ENCODE data around the gene BTG4. TPM values are rescaled to one million over a fixed set of nuclear protein-coding genes. Genes with fewer than 3 reads are reported as not detected.

BTG4 gene
- total and polyA plus RNA-seq, 9 of the 15 experiments (the other 6 are each of a cell fraction or from before 2014, with no cell fraction given), result not detected

DNA sequence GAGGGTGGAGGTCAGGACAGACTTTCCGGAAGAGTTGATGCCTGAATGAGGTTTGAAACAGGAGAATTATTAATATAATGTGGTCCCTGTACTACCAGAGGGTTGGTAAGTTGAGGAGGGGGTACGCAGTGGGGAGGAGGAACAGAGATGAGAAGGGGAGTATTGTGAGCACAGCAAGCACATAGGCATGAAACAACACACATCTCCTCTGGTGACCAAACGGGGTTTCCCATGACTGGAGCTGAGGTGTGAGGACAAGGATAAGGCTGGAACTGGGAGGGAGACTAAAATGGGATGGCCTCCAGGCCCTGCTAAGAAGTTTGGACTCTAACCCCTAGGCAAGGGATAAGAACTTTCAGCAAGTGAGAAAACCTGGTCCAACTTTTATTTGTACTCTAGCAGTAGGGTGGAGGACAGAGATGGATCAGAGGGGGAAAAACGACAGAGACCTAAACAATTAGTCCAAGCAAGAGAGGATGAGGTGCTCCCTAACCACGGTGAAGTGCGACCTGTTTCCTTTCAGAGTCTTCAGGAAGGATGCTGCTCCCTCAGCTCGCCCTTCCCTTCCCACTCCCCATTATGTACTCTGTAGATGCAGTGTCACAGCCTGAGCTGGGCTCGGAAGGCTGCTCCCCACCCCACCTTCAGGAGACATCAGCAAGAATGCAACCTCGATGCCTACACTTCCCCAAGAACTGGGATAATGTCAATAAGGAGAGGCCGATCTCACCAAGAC lies 59.2 kb downstream of the BTG4 start:
- no peaks in the 10 kb centered on the region for H3K79me2 ChIP-seq (ENCODE audit: control insufficient read depth, insufficient read depth, low read length)
- WGBS (ENCODE audit: insufficient coverage, low coverage, missing lambda C conversion rate), result 0% methylated on average over 10 of the region's 10 CpGs
- no peak overlapping the region for H2AFZ ChIP-seq (ENCODE audit: low read depth, low read length)
- H3K9me1 ChIP-seq (ENCODE audit: control insufficient read depth, insufficient read depth, low read length), result no peaks in the 10 kb centered on the region
- ChIA-PET POLR2A (no interaction called here), CTCF (ENCODE audit: low intra/inter-chr PET ratio) (no interaction called here)
- in situ Hi-C loops (cut with MboI), result loop anchor here (10.0 kb wide), 2 partner anchors 342 to 392 kb away; no protein-coding TSS in a partner anchor
- no TSS peak for BruUV-seq (replicated peaks)
- TF ChIP-seq CHCHD3 (CRISPR knock-in tag; IDR thresholded peaks at IDR 0.05), result no peak
- no peak for TF ChIP-seq MEIS2 (IDR thresholded peaks at IDR 0.05; ENCODE audit: partially characterized antibody)
- no peak for TF ChIP-seq RBM22 (IDR thresholded peaks at IDR 0.05; ENCODE audit: low read depth, low read length, poor library complexity, severe bottlenecking)
- TF ChIP-seq TCF7 (IDR thresholded peaks at IDR 0.05; ENCODE audit: borderline replicate concordance), result no peak
- TF ChIP-seq DIDO1 (tag; IDR thresholded peaks at IDR 0.05; ENCODE audit: low read depth), result no peak
- TF ChIP-seq, protein P1, sequence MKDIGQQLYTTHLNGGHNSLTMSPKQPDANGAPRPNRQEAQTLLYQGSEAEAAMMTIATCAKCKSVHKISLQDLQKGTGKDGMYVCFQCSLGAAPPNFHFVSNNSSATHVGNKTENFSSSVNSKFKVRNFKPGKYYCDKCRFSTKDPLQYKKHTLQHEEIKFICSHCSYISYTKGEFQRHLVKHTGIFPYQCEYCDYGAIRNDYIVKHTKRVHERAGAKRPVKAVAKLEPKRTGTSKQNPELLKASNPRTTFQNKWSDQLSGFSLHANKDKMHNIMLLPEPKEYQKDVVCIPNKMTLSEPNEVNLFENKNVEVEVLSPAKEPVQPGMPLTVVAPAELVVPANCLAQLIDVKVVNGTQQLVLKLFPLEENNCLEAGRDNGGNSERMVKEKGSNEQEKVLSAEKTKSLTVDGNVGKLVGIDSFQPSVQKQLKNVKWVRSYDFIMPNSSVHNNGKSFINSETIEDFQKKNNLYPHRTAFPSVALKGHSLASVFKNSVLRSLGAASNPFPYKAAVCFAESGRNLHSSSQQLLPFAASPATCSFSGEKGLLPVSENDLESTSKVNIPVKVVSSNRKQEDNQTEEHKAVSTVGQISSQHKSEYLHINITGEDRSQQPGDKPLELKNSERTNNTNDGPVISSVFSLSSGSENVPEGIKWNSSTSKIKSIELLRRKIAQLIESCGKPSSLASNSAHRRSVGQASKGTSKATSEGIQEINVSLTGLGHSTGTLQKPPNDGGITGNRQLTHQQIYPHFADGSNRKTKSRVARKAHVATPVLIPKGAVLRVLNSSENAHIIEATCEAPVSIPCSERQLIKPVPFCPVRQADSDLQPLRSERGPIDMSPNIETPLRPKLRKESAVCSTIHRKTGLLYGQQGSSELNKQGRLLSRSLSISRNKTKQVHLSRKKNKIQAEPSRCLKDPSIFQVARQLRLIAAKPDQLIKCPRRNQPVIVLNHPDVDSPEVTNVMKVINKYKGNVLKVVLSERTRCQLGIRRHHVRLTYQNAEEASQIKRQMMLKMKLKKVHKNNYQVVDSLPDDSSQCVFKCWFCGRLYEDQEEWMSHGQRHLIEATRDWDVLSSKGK (CRISPR knock-in tag; IDR thresholded peaks at IDR 0.05), result no peak
- TF ChIP-seq, protein P2, sequence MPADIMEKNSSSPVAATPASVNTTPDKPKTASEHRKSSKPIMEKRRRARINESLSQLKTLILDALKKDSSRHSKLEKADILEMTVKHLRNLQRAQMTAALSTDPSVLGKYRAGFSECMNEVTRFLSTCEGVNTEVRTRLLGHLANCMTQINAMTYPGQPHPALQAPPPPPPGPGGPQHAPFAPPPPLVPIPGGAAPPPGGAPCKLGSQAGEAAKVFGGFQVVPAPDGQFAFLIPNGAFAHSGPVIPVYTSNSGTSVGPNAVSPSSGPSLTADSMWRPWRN (IDR thresholded peaks at IDR 0.05; ENCODE audit: low read depth), result no peak
- TF ChIP-seq PURB (CRISPR knock-in tag; IDR thresholded peaks at IDR 0.05; ENCODE audit: low read depth), result no peak
- no peak for TF ChIP-seq ZBTB8A (IDR thresholded peaks at IDR 0.05; ENCODE audit: partially characterized antibody)
- TF ChIP-seq ZNF764 (CRISPR knock-in tag; IDR thresholded peaks at IDR 0.05; ENCODE audit: low read depth), result no peak
- no peak for TF ChIP-seq XRCC4 (IDR thresholded peaks at IDR 0.05; ENCODE audit: extremely low read depth, insufficient read depth, insufficient read length)
- no peak for TF ChIP-seq MXI1 (IDR thresholded peaks at IDR 0.05; ENCODE audit: low read depth, low read length)
- TF ChIP-seq MAFF (IDR thresholded peaks at IDR 0.05; ENCODE audit: low read length), result no peak
- H3K4me2 ChIP-seq (ENCODE audit: insufficient read depth, low read length), result no peak overlapping the region
- DNase-seq (ENCODE audit: extremely low read depth in 1 of 4, low spot score in 3 of 4) (no peak), ATAC-seq (no peak), FAIRE-seq (no peak)
- no peak overlapping the region for H3K4me3 ChIP-seq
- no peak overlapping the region for H3K27ac ChIP-seq (ENCODE audit: extremely low read depth, low read depth, low read length)
- peaks cover 0 to 6% of the 10 kb centered on the region in 2 experiments; a peak in 1 of 5 replicates for H3K4me1 ChIP-seq (replicated peaks in 1 of 2; ENCODE audit: control insufficient read depth in 2 of 2, insufficient read depth in 2 of 2, low read length in 2 of 2)
- peaks cover 3 to 41% of the 10 kb centered on the region in 2 experiments; a peak in 4 of 5 replicates for H3K27me3 ChIP-seq (ENCODE audit: control insufficient read depth in 2 of 2, insufficient read depth in 2 of 2, low read length in 2 of 2)
- no peaks in the 10 kb centered on the region for H3K36me3 ChIP-seq (ENCODE audit: control insufficient read depth, insufficient read depth, low read length)
- H3K9ac ChIP-seq (ENCODE audit: insufficient read depth in 1 of 2, low read depth in 2 of 2, low read length in 2 of 2), result no peak overlapping the region
- no peaks in the 10 kb centered on the region for H3K9me3 ChIP-seq (replicated peaks; ENCODE audit: control insufficient read depth, insufficient read depth, low read depth, low read length)
- intact Hi-C loops (cut with micrococcal nuclease), result no loop called here
- peaks cover 4% of the 10 kb centered on the region; the same call in 1 of the 2 replicates for H4K20me1 ChIP-seq (replicated peaks; ENCODE audit: control insufficient read depth, insufficient read depth, low read length)

Measured in K562 (cell line).